ENCODE results near the gene MXI1. TPM values are rescaled to one million over a fixed set of nuclear protein-coding genes. Genes with fewer than 3 reads are reported as not detected.
A peak's percentile ranks its signal among the peaks of the same experiment; 100 is the strongest.

Gene MXI1
- total RNA-seq, 1 experiment from 2014 or later = 19.5 TPM

- Mint-ChIP-seq H3K4me1 (ENCODE audit: insufficient read depth, unreplicated experiment) (peaks cover 16% of the 10 kb centered on the region), H3K27me3 (ENCODE audit: insufficient read depth, unreplicated experiment) (no peaks in the 10 kb centered on the region), H3K9me3 (ENCODE audit: unreplicated experiment) (no peaks in the 10 kb centered on the region), H3K27ac (ENCODE audit: low read depth, unreplicated experiment) (peak overlapping the region; percentile 2), H3K4me3 (ENCODE audit: unreplicated experiment) (no peak overlapping the region), H3K36me3 (ENCODE audit: insufficient read depth, unreplicated experiment) (peaks cover 5% of the 10 kb centered on the region)
- BruUV-seq (replicated peaks) = no TSS peak
- ChIA-PET POLR2A (interaction anchor here (0.6 to 4.0 kb wide), 8 partner anchors 31 to 136 kb away, joined by 3 to 30 read pairs (median 4); partner anchors contain the start of gene SMNDC1), CTCF (interaction anchor here (0.6 to 3.7 kb wide), 7 partner anchors 18 to 389 kb away, joined by 3 to 42 read pairs (median 4); no protein-coding TSS in a partner anchor)
- intact Hi-C loops (cut with micrococcal nuclease) = no loop called here
- DNase-seq (ENCODE audit: unreplicated experiment) = peak; percentile 91
- no peak for TF ChIP-seq CTCF (IDR thresholded peaks at IDR 0.05; ENCODE audit: unreplicated experiment)
These were observed 66.1 kb downstream of the MXI1 start for GRCh38 chr10:110273474-110273873.

- Mint-ChIP-seq H3K4me1 (ENCODE audit: insufficient read depth, unreplicated experiment) (peaks cover 16% of the 10 kb centered on the region), H3K4me3 (ENCODE audit: unreplicated experiment) (no peak overlapping the region), H3K27me3 (ENCODE audit: insufficient read depth, unreplicated experiment) (no peaks in the 10 kb centered on the region), H3K9me3 (ENCODE audit: unreplicated experiment) (no peaks in the 10 kb centered on the region), H3K36me3 (ENCODE audit: insufficient read depth, unreplicated experiment) (peaks cover 5% of the 10 kb centered on the region), H3K27ac (ENCODE audit: low read depth, unreplicated experiment) (peak overlapping the region; percentile 2)
- TF ChIP-seq CTCF (IDR thresholded peaks at IDR 0.05; ENCODE audit: unreplicated experiment) = no peak
- DNase-seq (ENCODE audit: unreplicated experiment) = no peak
- intact Hi-C loops (cut with micrococcal nuclease) = no loop called here
- POLR2A ChIA-PET = interaction anchor here (0.7 to 4.0 kb wide), 11 partner anchors 11 to 136 kb away, joined by 3 to 30 read pairs (median 5); partner anchors contain the start of gene SMNDC1
- no TSS peak for BruUV-seq (replicated peaks)
- CTCF ChIA-PET = interaction anchor here (1.3 to 3.7 kb wide), 5 partner anchors 50 to 390 kb away, joined by 4 to 42 read pairs (median 6); no protein-coding TSS in a partner anchor
These were observed 66.7 kb downstream of the MXI1 start for GRCh38 chr10:110274072-110274627.

- no peak for DNase-seq (ENCODE audit: unreplicated experiment)
- BruUV-seq (replicated peaks) = no TSS peak
- peaks cover 10% of the 10 kb centered on the region for H3K36me3 Mint-ChIP-seq (ENCODE audit: insufficient read depth, unreplicated experiment)
- POLR2A ChIA-PET = interaction anchor here (0.7 to 4.0 kb wide), 7 partner anchors 11 to 130 kb away, joined by 4 to 30 read pairs (median 5); partner anchors contain the start of gene SMNDC1
- intact Hi-C loops (cut with micrococcal nuclease) = no loop called here
- H3K4me1 Mint-ChIP-seq (ENCODE audit: insufficient read depth, unreplicated experiment) = peaks cover 12% of the 10 kb centered on the region
- no peaks in the 10 kb centered on the region for H3K9me3 Mint-ChIP-seq (ENCODE audit: unreplicated experiment)
- H3K4me3 Mint-ChIP-seq (ENCODE audit: unreplicated experiment) = no peak overlapping the region
- CTCF ChIA-PET = interaction anchor here (0.6 to 3.7 kb wide), 8 partner anchors 12 to 391 kb away, joined by 3 to 42 read pairs (median 5); no protein-coding TSS in a partner anchor
- no peak for TF ChIP-seq CTCF (IDR thresholded peaks at IDR 0.05; ENCODE audit: unreplicated experiment)
- no peak overlapping the region for H3K27ac Mint-ChIP-seq (ENCODE audit: low read depth, unreplicated experiment)
- no peaks in the 10 kb centered on the region for H3K27me3 Mint-ChIP-seq (ENCODE audit: insufficient read depth, unreplicated experiment)
These were observed 67.2 kb downstream of the MXI1 start for GRCh38 chr10:110274647-110275046.

GRCh38 chr10:110275128-110275729 lies 67.8 kb downstream of the MXI1 start:
- intact Hi-C loops (cut with micrococcal nuclease) = no loop called here
- DNase-seq (ENCODE audit: unreplicated experiment) = no peak
- Mint-ChIP-seq H3K27ac (ENCODE audit: low read depth, unreplicated experiment) (no peak overlapping the region), H3K9me3 (ENCODE audit: unreplicated experiment) (no peaks in the 10 kb centered on the region), H3K4me1 (ENCODE audit: insufficient read depth, unreplicated experiment) (peaks cover 10% of the 10 kb centered on the region), H3K27me3 (ENCODE audit: insufficient read depth, unreplicated experiment) (no peaks in the 10 kb centered on the region), H3K4me3 (ENCODE audit: unreplicated experiment) (no peak overlapping the region), H3K36me3 (ENCODE audit: insufficient read depth, unreplicated experiment) (peaks cover 16% of the 10 kb centered on the region)
- CTCF ChIA-PET = interaction anchor here (0.5 to 3.7 kb wide), 10 partner anchors 12 to 391 kb away, joined by 3 to 42 read pairs (median 4); no protein-coding TSS in a partner anchor
- no TSS peak for BruUV-seq (replicated peaks)
- POLR2A ChIA-PET = interaction anchor here (1.0 to 4.0 kb wide), 4 partner anchors 10 to 65 kb away, joined by 4 to 30 read pairs (median 5); no protein-coding TSS in a partner anchor
- TF ChIP-seq CTCF (IDR thresholded peaks at IDR 0.05; ENCODE audit: unreplicated experiment) = no peak

All from MCF 10A (cell line).